ENCODE measurements around the gene MAP2K6.

The MAP2K6 gene

GRCh38 chr17:69552986-69553667, 138.6 kb downstream of the MAP2K6 start:
- peak; percentile 74 for FAIRE-seq
- no peak for DNase-seq (ENCODE audit: insufficient read length, low spot score)
- no peak for TF ChIP-seq SPI1 (IDR thresholded peaks at IDR 0.05; ENCODE audit: low read depth, low read length)
- TF ChIP-seq POU2F2 (IDR thresholded peaks at IDR 0.05; ENCODE audit: low read depth, low read length), result no peak
- TF ChIP-seq POLR2AphosphoS5 (IDR thresholded peaks at IDR 0.05; ENCODE audit: low read depth, low read length), result no peak
- TF ChIP-seq PAX5 (IDR thresholded peaks at IDR 0.05; ENCODE audit: insufficient read depth, low read length, severe bottlenecking), result no peak
- TF ChIP-seq POLR2A (IDR thresholded peaks at IDR 0.05; ENCODE audit: low read depth, low read length), result no peak
- no peak for TF ChIP-seq TAF1 (IDR thresholded peaks at IDR 0.05; ENCODE audit: low read depth, low read length)

DNA sequence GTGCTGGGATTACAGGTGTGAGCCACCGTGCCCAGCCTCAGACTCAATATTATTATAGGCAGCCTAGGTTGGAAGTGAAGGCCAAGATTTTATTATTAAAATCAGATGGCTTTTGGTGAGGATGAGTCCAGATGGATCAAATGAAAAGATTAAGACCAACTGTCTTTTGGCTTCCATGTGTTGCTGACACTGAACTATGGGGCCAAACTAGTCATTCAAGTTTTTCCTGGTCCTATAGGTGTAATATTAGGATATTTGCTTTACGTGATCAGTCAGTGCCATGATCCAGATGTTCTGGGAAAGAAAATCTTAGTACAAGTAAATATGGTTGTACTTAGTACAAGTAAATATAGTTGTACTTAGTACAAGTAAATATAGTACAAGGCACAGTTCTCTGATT, 140.6 kb downstream of the MAP2K6 start:
- FAIRE-seq, result no peak
- no peak for DNase-seq (ENCODE audit: insufficient read length, low spot score)
- no peak for TF ChIP-seq POLR2AphosphoS5 (IDR thresholded peaks at IDR 0.05; ENCODE audit: low read depth, low read length)
- TF ChIP-seq POLR2A (IDR thresholded peaks at IDR 0.05; ENCODE audit: low read depth, low read length), result no peak
- no peak for TF ChIP-seq PAX5 (IDR thresholded peaks at IDR 0.05; ENCODE audit: insufficient read depth, low read length, severe bottlenecking)

DNA sequence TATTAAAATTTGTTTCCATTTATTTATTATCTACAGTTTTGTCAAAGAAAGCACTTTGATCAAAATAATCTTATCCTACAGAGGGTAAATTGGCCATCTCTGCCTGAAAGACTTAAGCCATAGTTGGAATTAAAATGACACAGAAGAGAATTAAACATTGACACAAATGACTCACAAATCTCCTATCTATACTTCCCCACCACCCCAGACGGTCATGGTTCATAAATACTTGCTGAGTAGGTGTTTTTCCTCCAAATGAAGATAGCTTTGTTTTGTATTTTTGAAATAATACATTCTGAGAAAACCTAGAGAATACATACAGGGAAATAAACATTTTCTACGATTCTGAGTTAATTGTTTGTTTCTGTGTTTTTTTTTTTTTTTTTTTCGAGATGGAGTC, 142.8 kb downstream of the MAP2K6 start:
- no peak for TF ChIP-seq POLR2AphosphoS5 (IDR thresholded peaks at IDR 0.05; ENCODE audit: low read depth, low read length)
- TF ChIP-seq PAX5 (IDR thresholded peaks at IDR 0.05; ENCODE audit: insufficient read depth, low read length, severe bottlenecking), result no peak
- TF ChIP-seq TAF1 (IDR thresholded peaks at IDR 0.05; ENCODE audit: low read depth, low read length), result no peak
- TF ChIP-seq POLR2A (IDR thresholded peaks at IDR 0.05; ENCODE audit: low read depth, low read length), result no peak
- no peak for TF ChIP-seq POU2F2 (IDR thresholded peaks at IDR 0.05; ENCODE audit: low read depth, low read length)
- TF ChIP-seq SPI1 (IDR thresholded peaks at IDR 0.05; ENCODE audit: low read depth, low read length), result no peak
- no peak for FAIRE-seq

DNA sequence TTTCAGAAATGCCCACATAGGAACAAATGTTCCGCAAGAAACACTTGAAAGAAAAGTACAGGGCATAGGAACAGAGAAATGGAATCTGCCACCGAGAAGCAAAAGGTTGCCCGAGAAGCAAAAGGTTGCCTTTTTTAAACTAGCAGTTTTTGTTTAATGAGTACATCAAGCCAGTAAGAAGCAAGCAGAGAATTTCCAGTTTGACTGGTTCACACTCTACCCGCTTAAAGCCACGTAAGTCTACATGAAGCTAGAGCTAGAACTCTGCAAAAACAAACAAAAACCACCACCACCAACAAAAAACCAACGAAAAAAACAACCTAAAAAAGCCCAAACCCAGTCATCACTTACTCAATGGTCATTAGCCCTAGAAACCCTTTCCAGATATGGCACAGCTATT, 144.3 kb downstream of the MAP2K6 start:
- no peak for TF ChIP-seq PAX5 (IDR thresholded peaks at IDR 0.05; ENCODE audit: insufficient read depth, low read length, severe bottlenecking)
- no peak for TF ChIP-seq SPI1 (IDR thresholded peaks at IDR 0.05; ENCODE audit: low read depth, low read length)
- TF ChIP-seq POU2F2 (IDR thresholded peaks at IDR 0.05; ENCODE audit: low read depth, low read length), result no peak
- no peak for TF ChIP-seq POLR2A (IDR thresholded peaks at IDR 0.05; ENCODE audit: low read depth, low read length)
- no peak for TF ChIP-seq TAF1 (IDR thresholded peaks at IDR 0.05; ENCODE audit: low read depth, low read length)
- TF ChIP-seq POLR2AphosphoS5 (IDR thresholded peaks at IDR 0.05; ENCODE audit: low read depth, low read length), result no peak
- FAIRE-seq, result no peak
- DNase-seq (ENCODE audit: insufficient read length, low spot score), result no peak

More for the DNA sequence above, 142.8 kb downstream of the MAP2K6 start:
- DNase-seq (ENCODE audit: insufficient read length, low spot score), result no peak

DNA sequence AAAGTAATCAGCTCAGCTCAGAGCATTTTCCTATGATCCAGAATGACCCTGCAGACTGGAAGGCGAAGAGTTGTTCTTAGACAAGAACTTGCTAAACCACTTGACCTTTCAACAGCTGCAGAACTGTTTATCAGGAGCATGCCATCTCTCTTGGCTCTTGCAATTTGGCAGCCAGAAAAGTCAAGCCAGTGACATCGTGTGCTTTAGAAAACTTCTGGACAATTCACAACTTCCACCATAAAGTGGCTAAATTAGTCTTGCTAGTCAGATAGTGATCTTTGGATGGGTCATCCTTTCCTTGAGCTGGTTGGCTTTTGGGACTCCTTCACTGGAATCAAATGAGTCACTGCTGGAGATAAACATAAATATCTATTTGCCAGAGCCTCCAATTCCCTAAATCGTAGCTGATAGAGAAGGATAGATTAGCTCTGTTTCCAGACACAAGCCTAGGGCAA, 146.5 kb downstream of the MAP2K6 start:
- FAIRE-seq, result no peak
- TF ChIP-seq POU2F2 (IDR thresholded peaks at IDR 0.05; ENCODE audit: low read depth, low read length) (no peak), POLR2AphosphoS5 (IDR thresholded peaks at IDR 0.05; ENCODE audit: low read depth, low read length) (no peak), SPI1 (IDR thresholded peaks at IDR 0.05; ENCODE audit: low read depth, low read length) (no peak), PAX5 (IDR thresholded peaks at IDR 0.05; ENCODE audit: insufficient read depth, low read length, severe bottlenecking) (no peak), POLR2A (IDR thresholded peaks at IDR 0.05; ENCODE audit: low read depth, low read length) (no peak), TAF1 (IDR thresholded peaks at IDR 0.05; ENCODE audit: low read depth, low read length) (no peak)
- DNase-seq (ENCODE audit: insufficient read length, low spot score), result no peak

- no peak for FAIRE-seq
Measured at GRCh38 chr17:69561462-69561861, 147.0 kb downstream of the MAP2K6 start.

GRCh38 chr17:69565447-69565846, 150.9 kb downstream of the MAP2K6 start:
- FAIRE-seq, result no peak

More at GRCh38 chr17:69561462-69561861, 147.0 kb downstream of the MAP2K6 start:
- no peak for DNase-seq (ENCODE audit: insufficient read length, low spot score)
- TF ChIP-seq POLR2A (IDR thresholded peaks at IDR 0.05; ENCODE audit: low read depth, low read length) (no peak), POLR2AphosphoS5 (IDR thresholded peaks at IDR 0.05; ENCODE audit: low read depth, low read length) (no peak), TAF1 (IDR thresholded peaks at IDR 0.05; ENCODE audit: low read depth, low read length) (no peak), PAX5 (IDR thresholded peaks at IDR 0.05; ENCODE audit: insufficient read depth, low read length, severe bottlenecking) (no peak), POU2F2 (IDR thresholded peaks at IDR 0.05; ENCODE audit: low read depth, low read length) (no peak), SPI1 (IDR thresholded peaks at IDR 0.05; ENCODE audit: low read depth, low read length) (no peak)

DNA sequence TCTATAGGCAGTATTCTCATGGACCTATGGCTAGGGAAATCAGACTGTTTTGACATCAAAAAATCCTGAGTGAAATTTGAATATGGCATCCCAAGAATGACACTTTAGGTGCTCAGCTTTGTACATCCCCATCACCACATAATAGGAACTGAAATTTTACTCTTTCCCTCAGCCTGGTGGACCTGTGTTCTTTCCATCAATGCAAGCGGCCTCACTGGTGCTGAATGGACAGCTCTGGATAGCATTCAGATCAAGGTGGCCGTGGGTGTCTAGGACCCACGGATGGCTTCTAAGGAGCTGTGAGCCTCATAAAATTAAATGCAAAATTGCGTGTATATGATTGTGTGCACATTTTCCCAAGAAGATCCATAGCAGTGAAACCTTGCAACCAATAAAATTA, 152.6 kb downstream of the MAP2K6 start:
- FAIRE-seq, result no peak
- no peak for DNase-seq (ENCODE audit: insufficient read length, low spot score)
- no peak for TF ChIP-seq POLR2A (IDR thresholded peaks at IDR 0.05; ENCODE audit: low read depth, low read length)
- TF ChIP-seq SPI1 (IDR thresholded peaks at IDR 0.05; ENCODE audit: low read depth, low read length), result no peak
- TF ChIP-seq TAF1 (IDR thresholded peaks at IDR 0.05; ENCODE audit: low read depth, low read length), result no peak
- TF ChIP-seq POLR2AphosphoS5 (IDR thresholded peaks at IDR 0.05; ENCODE audit: low read depth, low read length), result no peak
- TF ChIP-seq PAX5 (IDR thresholded peaks at IDR 0.05; ENCODE audit: insufficient read depth, low read length, severe bottlenecking), result no peak
- TF ChIP-seq POU2F2 (IDR thresholded peaks at IDR 0.05; ENCODE audit: low read depth, low read length), result no peak

More at GRCh38 chr17:69565447-69565846, 150.9 kb downstream of the MAP2K6 start:
- TF ChIP-seq POLR2A (IDR thresholded peaks at IDR 0.05; ENCODE audit: low read depth, low read length) (no peak), TAF1 (IDR thresholded peaks at IDR 0.05; ENCODE audit: low read depth, low read length) (no peak), PAX5 (IDR thresholded peaks at IDR 0.05; ENCODE audit: insufficient read depth, low read length, severe bottlenecking) (no peak), POLR2AphosphoS5 (IDR thresholded peaks at IDR 0.05; ENCODE audit: low read depth, low read length) (no peak), SPI1 (IDR thresholded peaks at IDR 0.05; ENCODE audit: low read depth, low read length) (no peak), POU2F2 (IDR thresholded peaks at IDR 0.05; ENCODE audit: low read depth, low read length) (no peak)
- DNase-seq (ENCODE audit: insufficient read length, low spot score), result no peak

DNA sequence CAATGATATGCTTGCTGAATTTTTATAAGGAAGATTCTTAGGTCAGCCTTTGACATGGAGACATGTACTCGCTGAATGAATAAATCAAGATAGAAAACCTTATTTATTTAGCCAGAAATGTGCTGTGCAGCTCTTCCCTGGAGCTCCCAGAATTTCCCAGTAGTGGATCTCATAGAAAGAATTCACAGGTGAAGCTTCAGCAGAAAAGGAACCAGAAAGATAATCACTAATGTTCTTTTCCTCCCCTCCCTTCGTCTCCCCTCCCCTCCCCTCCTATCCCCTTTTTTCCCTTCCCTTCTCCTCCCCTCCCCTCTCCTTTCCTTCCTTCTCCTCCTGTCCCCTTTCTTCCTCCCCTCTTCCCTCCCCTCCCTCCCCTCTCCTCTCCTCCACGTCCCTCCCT, 158.2 kb downstream of the MAP2K6 start:
- TF ChIP-seq POLR2AphosphoS5 (IDR thresholded peaks at IDR 0.05; ENCODE audit: low read depth, low read length) (no peak), SPI1 (IDR thresholded peaks at IDR 0.05; ENCODE audit: low read depth, low read length) (no peak), TAF1 (IDR thresholded peaks at IDR 0.05; ENCODE audit: low read depth, low read length) (no peak), POU2F2 (IDR thresholded peaks at IDR 0.05; ENCODE audit: low read depth, low read length) (no peak)
- DNase-seq (ENCODE audit: insufficient read length, low spot score), result no peak
- no peak for FAIRE-seq

- DNase-seq (ENCODE audit: insufficient read length, low spot score), result no peak
- FAIRE-seq, result no peak
- TF ChIP-seq SPI1 (IDR thresholded peaks at IDR 0.05; ENCODE audit: low read depth, low read length), result no peak
- no peak for TF ChIP-seq POU2F2 (IDR thresholded peaks at IDR 0.05; ENCODE audit: low read depth, low read length)
- no peak for TF ChIP-seq PAX5 (IDR thresholded peaks at IDR 0.05; ENCODE audit: insufficient read depth, low read length, severe bottlenecking)
- no peak for TF ChIP-seq POLR2A (IDR thresholded peaks at IDR 0.05; ENCODE audit: low read depth, low read length)
- TF ChIP-seq POLR2AphosphoS5 (IDR thresholded peaks at IDR 0.05; ENCODE audit: low read depth, low read length), result no peak
- no peak for TF ChIP-seq TAF1 (IDR thresholded peaks at IDR 0.05; ENCODE audit: low read depth, low read length)
Measured at GRCh38 chr17:69573396-69573795, 158.9 kb downstream of the MAP2K6 start.

Data from GM12891 (cell line).